ENCODE data around the gene MIF.
"Not testable (repeated sequence)": the region's sequence is repeated elsewhere in the genome, so short reads cannot be mapped to it uniquely, and the experiment has no call there.

Gene MIF

DNA sequence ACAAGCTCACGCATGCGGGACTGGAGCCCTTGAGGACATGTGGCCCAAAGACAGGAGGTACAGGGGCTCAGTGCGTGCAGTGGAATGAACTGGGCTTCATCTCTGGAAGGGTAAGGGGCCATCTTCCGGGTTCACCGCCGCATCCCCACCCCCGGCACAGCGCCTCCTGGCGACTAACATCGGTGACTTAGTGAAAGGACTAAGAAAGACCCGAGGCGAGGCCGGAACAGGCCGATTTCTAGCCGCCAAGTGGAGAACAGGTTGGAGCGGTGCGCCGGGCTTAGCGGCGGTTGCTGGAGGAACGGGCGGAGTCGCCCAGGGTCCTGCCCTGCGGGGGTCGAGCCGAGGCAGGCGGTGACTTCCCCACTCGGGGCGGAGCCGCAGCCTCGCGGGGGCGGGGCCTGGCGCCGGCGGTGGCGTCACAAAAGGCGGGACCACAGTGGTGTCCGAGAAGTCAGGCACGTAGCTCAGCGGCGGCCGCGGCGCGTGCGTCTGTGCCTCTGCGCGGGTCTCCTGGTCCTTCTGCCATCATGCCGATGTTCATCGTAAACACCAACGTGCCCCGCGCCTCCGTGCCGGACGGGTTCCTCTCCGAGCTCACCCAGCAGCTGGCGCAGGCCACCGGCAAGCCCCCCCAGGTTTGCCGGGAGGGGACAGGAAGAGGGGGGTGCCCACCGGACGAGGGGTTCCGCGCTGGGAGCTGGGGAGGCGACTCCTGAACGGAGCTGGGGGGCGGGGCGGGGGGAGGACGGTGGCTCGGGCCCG is at the start of gene MIF:
Gene MIF, plus strand, starts transcription at position 439 of the 765 bp plus-strand sequence. Its CDS starts 92 bp downstream, at position 531.
- DNase-seq (ENCODE audit: low read depth) = peak; percentile 96

DNA sequence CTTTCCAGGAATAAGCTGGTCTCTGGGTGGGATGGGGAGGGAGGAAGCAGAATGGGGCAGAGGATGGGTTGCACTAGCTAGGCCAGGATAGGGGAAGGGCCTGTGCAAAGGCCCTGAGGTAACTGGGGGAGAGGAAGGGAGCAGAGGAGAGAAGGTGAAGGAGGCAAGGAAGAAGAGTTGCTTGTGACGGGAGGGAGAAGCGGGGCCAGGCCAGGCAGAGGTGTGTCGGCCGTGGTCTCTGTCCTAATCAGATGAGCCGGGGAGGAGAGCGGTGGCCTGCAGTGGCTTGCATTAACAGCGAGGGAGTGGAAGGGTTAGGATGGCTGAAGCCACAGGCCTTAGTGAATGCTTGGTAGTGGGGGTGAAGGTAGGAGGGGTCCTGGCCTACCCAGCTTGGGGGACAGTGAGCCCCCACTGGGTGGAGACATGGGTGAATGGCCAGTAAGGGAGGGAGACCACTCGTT is 49.4 kb upstream of the MIF start:
- no peak for DNase-seq (ENCODE audit: low read depth)

DNA sequence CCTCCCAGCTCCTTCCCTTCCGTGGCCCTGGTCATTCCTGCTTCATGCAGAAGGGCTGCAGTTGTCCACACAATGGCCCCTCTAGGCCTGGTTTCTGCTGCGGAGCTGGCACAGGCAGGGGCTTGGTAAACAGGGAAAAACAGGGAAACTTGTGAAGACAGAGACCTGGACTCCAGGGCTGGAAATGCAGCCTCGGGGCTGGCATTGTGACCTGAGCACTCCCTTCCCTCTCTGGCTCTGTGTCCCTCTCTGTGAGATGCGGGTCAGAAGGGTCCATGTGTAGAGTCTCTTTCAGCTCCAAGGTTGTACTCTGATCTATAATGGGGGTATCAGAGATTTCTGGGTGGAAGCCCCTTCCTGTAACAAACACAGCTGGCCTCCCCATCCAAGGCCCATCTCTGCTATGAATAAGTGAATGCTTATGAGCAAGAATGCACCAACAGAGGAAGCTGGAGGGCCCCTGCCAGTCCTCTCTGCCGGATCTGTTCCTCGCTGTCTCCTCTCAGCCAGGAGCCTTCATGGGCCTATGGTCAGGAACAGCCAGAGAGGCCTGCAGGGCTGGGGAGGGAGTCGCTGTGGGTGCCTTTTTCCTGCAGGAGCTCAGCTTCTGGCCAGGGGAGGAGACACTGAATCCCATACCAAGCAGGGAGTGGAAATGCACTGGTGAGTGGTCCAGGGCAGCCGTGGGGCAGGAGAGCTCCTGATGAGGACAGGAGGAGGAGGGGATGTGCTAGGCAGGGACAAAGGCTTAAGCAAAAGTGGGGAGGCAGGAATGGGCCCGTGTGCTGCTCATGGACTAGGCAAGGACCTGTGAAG is 48.7 kb upstream of the MIF start:
- DNase-seq (ENCODE audit: low read depth) = no peak

DNA sequence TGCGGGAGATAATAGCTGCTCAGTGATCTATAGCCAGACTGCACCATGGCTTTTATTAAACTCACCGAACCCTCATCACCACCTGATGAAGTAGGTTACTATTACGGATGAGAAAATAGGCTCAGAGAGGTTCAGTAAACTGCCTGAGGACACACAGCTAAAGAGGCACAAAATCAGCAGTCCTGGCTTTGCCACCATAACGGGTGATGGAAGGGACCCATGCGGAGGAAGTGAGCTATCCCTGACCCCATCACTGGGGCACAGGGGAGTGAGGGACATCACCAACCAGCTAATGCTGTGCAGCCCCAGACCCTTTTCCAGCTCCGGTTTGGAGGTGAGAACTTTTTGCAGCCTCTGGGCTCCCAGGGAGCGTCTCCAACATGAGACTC is 48.1 kb upstream of the MIF start:
- DNase-seq (ENCODE audit: low read depth) = no peak

DNA sequence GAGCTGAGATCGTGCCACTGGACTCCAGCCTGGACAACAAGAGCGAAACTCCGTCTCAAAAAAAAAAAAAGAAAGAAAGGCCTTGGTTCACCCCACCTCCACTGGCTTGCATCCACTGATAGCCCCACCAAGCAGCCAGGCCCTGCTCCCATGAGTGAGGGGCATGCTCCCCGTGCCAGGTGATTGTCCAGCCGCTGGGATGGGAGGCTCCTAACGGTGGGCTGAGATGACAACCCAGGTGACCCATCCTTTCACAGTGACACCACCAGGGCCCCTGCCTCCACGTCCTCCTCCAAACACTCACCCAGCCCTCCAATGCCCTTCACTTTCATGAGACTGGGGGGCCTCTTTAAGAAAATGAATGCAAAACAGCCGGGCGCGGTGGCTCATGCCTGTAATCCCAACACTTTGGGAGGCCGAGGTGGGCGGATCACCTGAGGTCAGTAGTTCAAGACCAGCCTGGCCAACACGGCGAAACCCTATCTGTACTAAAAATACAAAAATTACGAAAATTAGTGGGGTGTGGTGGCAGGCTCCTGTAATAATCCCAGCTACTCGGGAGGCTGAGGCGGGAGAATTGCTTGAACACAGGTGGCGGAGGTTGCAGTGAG is 46.8 kb upstream of the MIF start:
- DNase-seq (ENCODE audit: low read depth) = no peak

DNA sequence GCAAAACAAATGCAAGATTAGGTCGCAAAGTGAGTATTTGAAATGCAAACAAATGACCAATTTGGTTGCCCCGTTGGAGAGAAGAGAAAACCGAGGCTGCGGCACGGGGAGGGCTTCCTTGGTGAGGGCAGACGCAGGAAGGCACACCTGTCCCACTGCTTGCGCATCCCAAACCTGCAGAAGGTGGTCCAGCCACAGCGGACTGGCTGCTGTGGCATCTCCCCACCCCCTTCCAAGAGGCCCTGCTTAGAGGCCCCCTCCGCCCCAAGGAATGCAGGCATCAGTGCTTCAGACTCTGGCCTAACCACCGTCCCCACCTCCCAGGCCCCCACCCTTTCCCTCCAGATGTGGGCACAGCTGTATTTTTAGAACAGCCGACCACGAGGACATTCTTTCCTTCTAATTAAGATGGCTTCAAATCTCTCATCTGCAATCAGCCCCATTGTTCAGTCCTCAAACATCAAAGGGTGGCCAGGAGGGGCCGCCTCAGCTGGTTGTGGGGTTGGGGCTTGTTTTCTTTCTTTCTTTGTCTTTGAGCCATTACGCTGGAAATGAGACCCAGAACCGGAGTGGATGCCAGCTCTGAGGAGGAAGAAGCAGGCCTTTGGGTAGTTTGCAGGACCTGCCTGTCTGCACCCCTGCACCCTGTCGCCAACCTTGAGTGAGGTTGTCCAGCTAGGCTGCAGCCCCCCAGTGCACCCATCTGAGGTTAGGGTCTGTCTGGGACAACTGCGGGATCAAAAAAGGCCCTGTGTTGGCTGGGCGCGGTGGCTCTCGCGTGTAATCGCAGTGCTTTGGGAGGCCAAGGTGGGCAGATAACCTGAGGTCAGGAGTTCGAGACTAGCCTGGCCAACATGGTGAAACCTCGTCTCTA is 46.0 kb upstream of the MIF start:
- no peak for DNase-seq (ENCODE audit: low read depth)

DNA sequence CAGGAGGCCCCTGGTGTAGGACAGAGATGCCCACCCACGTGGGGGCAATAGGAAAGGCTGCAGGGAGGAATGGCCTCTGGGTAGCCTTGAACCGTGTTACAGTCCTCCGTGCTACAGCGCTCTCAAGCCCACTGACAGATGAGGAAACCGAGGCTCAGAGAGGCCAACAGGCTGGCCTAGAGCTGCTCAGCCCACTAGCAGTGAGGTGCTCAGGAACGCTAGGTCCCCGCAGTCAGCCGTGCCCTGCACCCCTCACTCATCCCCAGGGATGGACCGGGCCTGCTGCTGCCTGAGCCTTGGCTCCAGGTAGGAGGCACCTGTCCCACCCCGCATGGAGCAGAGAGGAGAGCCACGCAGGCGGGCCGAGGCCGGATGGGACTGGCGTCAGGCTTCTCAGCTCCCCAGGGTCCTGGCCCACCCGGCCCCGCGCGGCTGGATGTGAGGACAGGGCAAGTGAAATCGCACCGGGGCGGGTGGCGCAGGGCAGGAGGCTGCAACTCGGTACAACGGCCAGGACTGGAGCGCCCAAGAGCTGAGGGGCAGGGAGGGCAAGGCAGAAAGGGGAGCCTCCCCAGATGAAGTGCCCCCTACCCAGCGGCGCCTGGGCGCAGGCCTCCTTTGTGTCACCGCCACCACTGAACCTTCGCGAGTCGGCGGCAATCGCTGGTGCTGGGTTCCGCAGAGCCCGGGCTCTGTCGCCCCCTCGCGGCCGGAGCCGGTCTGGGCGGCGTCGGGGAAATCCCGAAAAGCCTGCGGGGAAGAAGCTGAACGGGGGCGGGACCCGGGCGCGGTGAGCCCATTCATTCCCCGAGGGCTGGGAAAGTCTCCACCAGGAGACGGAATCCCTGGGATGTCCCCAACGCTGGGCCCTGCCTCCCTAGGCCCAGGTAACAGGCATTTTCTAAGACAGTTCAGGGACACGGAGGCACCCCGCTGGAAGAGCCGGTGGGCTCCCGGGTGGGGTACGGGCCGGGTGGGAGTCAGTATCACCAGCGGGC is 44.9 kb upstream of the MIF start:
- no peak for DNase-seq (ENCODE audit: low read depth)

DNA sequence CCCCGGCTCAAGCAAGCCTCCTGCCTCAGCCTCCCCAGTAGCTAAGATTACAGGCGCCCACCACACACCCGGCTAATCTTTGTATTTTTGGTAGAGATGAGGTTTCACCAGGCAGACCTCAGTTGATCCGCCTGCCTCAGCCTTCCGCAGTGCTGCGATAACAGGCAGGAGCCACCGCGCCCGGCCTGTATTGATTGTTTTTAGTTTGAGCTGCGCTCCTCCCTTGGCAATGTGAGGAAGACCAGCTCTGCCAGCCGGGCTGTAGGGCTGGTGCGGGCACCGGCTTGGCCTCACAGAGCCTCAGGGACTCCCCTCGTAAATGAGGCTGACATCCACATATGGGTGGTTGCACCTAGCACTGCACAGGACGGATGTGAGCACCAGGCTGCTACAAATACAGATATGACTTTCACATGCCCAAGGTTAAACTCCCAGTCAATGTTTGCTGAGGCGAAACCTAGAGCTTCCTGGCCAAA is 44.0 kb upstream of the MIF start:
- no peak for DNase-seq (ENCODE audit: low read depth)

DNA sequence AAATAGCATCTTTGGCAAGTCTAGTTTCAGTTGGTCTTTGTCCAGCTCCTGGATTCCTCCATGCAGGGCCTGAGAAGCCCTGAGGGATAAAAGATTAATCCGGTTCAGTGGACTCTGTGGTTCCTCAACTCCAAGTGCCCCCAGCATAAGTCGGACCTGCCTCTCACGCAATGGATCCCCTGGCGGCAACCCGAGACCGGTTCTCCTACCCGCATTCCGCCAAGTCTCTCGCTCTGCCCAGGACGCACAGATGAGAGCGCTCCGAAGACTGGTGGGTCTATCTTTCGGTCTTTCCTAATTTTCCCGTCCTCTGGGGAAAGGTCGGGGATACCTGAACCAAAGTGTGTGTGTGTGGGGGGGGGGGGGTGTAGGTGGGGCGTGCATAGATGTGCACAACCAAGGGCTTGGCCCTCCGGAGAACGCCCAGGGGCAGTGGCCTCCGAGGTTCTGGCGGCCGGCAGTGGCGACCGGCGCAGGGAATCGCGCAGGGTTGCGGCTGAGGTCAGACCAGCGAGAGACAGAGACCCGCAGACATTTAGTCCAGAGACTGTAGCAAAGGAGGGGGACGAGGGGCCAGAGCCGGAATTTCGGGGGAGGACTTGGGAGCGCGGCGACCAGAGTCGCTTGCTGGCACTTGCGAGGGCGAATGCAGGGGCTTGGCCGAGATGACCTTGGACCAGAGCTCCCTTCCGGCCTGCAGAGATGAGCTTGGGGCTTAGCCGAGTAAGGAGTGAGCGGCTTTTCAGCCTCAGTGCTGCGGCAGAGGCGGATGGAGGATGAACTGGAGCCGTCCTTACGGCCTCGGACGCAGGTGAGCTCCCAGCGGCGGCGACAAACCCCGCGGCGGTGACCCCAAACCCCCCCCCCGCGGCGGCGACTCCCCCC is 37.2 kb upstream of the MIF start:
- no peak for DNase-seq (ENCODE audit: low read depth)

DNA sequence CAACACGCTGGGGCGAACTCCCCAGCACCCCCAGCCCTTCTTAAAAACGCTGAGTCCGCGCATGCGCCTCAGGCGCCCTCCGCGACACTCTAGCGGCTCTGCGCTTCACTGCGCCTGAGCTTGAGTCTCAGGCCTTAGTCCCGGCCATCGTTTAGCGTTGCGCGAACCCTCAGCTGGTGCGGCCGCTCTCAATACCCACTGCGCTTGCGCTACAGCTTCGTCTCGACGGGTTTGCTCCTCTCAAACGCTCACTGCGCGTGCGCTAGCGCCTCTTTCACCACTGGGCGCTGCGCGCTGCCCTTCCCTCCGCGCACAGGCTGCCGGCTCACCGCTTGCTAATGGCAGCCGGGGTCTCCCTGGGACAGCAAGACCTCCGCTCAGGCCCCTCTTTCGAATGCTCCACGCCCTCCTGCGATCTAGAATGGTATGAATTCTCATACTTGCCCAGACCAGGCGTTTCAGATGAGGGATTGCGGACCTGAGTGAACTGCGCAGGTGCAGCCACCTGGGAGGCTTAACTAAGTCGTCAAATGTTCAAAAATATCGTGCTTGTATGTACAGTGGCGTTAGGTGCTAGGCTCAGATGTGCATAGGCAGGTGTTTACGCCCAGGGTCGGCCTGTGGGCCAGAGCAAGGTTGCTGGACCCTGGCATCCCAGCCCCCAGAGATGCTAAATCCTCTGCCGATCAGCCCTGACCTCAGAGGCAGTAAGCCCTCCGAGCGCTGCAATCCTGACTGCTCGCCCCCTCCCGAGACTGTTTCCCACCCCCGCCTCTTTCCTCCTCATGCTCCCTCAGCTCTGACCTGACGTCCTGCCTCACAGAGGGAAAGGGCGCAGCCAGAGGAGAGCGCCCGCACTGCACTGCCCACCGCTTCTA is 36.3 kb upstream of the MIF start, which contains the start of gene SLC2A11:
Gene SLC2A11, plus strand, starts transcription at position 270 of the 878 bp plus-strand sequence. Its CDS starts 125 bp downstream, at position 395.
- peak; percentile 95 for DNase-seq (ENCODE audit: low read depth)

DNA sequence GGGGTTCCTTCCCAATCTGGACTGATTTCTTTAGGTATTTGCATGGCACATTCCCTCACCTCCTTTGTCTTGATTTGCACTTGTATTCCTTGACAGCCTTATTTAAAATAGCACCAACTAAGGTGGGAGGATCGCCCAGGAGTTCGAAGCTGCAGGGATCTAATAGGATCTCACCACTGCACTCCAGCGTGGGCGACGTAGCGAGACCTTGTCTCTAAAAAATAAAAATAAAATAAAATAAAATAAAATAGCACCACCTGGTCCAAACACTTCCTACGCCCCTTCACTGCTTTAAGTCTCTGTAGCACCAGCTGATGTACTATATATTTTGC is 35.7 kb upstream of the MIF start:
- DNase-seq (ENCODE audit: low read depth) = no peak

DNA sequence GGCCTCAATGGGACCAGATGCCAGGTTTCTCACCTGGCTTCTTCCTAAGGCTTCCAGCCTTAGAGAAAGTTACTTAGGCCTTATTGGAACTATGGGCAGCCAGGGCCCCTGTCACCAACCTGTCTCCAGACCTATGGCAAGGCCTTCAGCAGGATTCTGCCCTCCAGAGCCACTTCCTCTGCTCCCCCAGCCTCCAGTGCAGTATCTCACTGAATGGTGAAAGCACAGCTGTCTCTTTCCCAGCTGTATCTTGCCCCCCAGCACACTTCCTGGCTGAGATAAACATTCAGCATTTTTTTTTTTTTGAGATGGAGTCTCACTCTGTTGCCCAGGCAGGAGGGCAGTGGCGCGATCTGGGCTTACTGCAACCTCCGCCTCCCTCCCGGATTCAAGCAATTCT is 35.0 kb upstream of the MIF start:
- peak; percentile 62 for DNase-seq (ENCODE audit: low read depth)

DNA sequence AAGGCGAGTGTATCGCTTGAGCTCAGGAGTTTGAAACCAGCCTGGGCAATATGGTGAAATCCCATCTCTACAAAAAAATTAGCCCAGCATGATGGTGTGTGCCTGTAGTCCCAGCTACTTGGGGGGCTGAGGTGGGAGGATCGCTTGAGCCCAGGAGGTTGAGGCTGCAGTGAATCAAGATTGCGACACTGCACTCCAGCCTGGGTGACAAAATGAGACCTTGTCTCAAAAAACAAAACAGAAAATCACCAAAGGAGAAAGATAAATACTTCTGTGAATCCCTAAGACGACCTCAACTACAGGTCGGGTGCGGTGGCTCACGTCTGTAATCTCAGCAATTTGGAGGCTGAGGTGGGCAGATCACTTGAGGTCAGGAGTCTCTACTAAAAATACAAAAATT is 34.0 kb upstream of the MIF start:
- not testable (repeated sequence) for DNase-seq (ENCODE audit: low read depth)

DNA sequence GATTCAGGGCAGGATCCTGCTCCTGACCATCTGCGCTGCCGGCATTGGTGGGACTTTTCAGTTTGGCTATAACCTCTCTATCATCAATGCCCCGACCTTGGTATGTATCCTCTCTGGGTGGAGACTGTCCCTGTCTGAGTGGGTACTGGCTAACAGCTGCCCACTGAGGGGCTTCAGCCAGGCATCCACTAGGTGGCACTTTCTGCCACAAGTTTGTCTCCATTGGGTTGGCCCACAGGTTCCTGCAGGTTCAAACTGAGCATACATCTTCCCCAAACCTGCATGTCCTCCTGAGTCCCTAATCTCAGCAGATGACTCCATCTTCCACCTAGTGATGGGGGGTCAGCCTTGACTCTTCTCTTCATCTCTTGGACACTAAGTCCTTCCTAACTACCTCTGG is 32.1 kb upstream of the MIF start:
- no peak for DNase-seq (ENCODE audit: low read depth)

DNA sequence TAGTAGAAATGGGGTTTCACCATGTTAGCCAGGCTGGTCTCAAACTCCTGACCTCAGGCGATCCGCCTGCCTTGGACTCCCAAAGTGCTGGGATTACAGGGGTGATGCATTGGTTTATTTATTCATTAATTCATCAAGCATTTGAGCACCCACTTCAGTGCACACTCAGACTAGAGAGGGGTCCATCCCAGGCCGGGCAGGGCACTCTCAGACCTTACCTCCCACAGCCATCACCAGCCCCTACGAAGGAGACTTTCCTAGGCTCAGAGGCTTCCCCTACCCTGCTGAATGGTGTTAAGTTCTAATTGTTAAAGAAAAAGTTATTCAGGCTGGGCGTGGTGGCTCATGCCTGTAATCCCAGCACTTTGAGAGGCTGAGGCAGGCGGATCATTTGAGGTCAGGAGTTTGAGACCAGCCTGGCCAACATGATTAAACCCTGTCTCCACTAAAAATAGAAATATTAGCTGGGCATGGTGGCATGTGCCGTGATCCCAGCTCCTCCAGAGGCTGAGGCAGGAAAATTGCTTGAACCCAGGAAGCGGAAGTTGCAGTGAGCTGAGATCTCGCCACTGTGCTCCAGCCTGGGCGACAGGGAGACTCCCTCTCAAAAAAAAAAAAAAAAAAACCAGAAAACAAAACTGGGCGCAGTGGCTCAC is 29.6 kb upstream of the MIF start:
- DNase-seq (ENCODE audit: low read depth) = not testable (repeated sequence)

DNA sequence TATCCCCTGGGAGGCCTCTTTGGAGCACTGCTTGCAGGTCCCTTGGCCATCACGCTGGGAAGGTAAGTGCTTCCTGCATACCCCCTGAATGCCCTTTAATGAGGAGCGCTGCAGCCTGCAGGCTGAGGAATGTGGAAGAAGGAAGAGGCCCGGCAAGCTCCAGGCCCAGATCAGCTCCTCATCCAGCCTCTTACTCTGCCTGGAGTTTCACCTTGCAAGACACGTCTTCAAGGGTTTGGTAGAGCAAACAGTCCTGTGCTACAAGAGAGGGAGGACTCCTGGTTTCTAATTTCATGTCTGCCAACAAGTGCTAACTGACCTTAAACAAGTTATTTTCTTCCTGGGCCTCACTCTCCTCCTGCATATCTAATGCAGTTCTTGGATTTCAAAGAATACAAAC is 25.6 kb upstream of the MIF start:
- no peak for DNase-seq (ENCODE audit: low read depth)

DNA sequence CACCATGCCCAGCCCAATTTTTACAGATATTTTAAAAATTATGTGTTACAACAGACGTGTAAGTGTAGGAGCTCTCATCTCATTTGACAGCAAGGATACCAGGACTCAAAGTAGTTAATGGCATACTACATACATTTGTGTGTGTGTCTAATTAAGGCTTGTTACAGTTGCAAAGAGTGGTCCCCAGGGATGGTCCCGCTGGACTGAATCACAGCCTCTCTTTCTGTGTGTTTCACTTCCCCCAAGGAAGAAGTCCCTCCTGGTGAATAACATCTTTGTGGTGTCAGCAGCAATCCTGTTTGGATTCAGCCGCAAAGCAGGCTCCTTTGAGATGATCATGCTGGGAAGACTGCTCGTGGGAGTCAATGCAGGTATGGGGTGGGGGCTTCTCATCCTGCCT is 19.3 kb upstream of the MIF start:
- no peak for DNase-seq (ENCODE audit: low read depth)

DNA sequence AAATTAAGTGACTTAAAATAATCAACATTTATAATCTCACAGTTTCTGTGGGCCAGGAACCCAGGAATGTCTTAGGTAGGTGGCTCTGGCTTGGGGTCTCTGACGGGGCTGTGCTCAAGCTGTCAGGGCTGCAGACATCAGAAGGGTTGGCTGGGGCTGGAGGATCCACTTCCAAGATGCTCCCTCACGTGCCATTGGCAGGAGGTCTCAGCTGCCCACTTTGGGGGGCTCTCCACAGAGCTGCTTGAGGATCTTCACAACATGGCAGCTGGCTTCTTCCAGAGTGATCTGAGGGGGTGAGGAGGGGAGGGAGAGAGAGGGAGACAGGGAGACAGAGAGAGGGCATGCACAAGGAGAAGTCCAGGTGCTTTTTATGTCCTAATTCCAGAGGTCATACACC is 18.4 kb upstream of the MIF start:
- DNase-seq (ENCODE audit: low read depth) = no peak

All from CMK (cell line).